Suppressor macrophage (primary cell): Measurements from ENCODE around the gene OCRL.
A peak's percentile ranks its signal among the peaks of the same experiment; 100 is the strongest.

Experiments used
- DNase-seq, 4 experiments: peaks; one replicate each; pipeline ENCODE4 v3.0.0-alpha.2; 2020 to 2022
- total RNA-seq, 17 experiments: gene quantifications; one replicate each; lab custom pipeline; 2026; ENCODE audit warnings: mixed read lengths in 6 of 17, inconsistent platforms in 3 of 17; lab: John Stamatoyannopoulos, UW

OCRL gene
- total RNA-seq = 34.1 to 47.2 (median 41.1) reads per million in 17 experiments

DNA sequence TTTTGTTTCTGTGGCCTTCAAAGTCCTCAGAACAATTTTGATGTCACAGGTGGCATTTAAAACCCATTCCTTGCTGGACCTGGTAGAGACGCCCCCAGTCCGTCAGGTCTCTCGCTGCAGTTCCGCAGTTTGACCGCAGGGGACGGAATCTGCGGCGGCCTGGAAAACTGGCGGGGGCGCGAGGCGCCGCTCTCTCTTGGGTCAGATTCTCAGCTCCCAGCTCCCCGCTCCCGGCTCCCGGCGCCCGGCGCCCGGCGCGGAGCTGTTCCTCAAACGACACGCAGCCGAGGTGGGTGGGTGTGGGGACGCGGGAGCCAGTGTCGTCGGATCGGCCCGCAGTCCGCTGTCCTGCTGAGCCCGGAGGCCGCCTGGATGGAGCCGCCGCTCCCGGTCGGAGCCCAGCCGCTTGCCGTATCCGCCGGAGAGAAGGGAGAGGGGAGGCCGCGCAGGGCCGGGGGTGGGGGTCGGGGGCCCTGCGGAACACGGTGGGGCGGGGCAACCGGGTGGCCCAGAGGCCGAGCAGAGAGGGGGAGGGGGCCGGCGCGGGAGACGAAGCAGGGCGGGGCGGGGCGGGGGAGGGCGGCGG, at the start of gene OCRL:
OCRL (plus strand) TSS at position 192 of the 586 bp plus-strand sequence; CDS start at position 373, 181 bp downstream.
- peak; percentile 74 to 87 (median 78) for DNase-seq

DNA sequence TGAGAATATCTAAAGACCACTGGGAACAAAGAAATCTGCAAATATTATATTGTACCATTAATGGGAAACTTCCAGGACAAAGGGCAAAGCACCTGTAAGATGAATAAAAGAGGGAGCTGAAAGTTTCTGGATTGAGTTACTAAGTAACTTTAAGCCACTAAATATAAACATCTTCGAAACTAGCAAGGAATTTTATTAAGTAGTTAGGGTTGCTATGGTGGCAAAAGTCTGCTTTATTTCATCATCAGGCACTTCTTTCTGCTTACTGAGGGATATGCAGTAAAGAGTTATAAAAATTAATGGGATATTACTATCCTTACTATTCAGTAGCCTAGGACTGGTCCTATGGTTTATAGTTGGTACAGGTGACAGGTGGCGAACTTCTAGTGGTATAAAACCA, 49.7 kb upstream of the OCRL start:
- no peak for DNase-seq

DNA sequence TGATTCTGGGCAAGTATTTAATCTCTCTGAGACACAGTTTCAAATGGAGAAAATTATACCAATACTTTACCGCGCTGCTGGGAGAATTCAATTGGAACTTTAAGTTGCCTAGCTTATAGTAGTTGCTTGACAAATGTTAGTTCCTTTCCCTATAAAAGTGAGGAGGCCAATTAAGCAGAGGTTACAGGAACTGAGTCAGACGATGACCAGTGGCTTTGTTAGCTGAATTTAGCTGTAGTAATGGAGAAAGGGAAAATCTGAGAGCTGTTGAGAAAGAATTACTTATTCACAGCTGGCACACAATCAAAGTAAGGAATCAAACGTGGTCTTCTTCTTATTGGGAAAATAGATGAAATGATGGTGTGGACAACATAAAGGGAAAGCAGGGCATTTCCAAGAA, 46.4 kb upstream of the OCRL start:
- DNase-seq = peak in 1 of 4 experiments; percentile 0

DNA sequence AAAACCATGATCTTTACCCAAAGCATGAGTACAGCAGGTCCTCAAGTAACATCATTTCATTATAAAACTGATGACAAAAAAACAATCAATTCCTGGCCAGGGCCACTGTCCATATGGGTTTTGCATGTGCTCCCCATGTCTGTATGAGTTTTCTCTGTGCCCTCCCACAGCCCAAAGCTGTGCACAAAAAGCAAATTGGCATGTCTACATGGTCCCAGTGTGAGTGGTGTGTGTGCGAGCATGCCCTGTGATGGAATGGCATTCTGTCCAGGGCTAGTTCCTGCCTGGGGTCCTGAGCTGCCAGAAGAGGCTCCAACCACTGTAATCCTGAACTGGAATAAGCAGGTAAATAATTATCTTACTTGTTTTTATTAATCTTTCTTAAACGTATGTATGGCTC, 45.2 kb upstream of the OCRL start:
- DNase-seq = no peak

DNA sequence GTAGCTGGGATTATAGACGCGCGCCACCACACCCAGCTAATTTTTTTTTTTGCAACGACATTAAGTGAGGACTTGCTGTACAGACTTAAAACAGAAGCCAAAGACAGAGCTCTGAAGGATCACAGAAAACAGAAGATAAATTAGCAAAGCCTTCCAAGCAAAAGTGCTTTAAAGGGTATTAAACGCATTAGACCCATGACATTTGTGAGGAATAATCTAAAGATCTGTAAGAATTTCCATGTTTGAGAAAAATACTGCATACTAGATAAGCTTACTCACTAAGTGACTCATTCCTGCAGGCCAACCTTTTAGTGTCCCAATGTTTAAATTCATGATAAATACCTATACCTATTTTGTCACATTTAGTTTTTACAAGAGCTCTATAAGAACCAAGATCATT, 44.2 kb upstream of the OCRL start:
- no peak for DNase-seq

DNA sequence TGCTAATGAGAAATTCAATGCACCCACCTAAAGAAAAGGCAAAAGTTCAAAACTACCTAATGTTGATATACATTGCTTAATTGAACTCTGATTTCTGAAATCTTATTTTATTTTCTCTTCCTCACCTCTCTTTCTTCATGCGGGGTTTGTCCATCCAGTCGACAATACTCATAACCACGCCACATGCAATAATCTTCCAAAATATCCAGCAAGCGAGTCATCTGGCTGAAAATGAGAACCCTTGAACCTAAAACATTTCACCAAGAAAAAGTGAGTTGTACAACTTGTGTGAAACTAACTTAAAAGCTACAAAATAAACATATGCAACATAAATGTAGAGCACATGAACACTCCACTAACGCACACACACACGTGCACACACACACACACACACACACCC, 43.4 kb upstream of the OCRL start:
- DNase-seq = no peak

DNA sequence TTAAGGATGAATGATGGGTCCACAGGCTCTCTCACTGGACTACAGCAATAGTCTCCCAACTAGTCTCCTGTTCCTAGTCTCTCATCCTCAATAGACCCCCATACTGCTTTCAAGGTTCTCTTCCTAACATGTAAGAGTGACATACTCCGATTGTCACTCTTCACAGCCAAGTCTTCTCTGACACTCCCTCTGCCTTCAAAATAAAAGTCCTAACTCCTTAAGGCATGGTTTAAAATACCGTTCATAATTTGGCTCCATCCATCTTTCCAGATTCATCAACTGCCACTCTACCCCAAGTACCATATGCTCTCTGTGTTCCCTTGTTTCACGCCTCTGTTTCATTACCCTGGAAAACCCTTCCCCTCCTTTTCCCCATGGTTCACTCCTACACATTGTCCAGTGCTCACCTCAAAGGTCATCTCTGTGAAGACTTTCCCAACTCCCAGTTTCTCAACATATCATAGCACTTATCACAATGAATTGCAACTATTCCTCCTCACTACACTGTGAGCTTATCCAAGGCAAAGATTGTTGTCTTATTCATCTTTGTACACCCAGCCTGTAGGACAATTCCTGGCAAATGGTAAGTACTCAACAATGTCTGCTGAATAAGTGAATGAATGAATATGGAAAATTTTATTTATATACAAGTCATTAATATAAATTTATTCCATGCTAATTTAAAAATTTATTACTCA, 42.8 kb upstream of the OCRL start:
- peak in 1 of 4 experiments; percentile 1 for DNase-seq

DNA sequence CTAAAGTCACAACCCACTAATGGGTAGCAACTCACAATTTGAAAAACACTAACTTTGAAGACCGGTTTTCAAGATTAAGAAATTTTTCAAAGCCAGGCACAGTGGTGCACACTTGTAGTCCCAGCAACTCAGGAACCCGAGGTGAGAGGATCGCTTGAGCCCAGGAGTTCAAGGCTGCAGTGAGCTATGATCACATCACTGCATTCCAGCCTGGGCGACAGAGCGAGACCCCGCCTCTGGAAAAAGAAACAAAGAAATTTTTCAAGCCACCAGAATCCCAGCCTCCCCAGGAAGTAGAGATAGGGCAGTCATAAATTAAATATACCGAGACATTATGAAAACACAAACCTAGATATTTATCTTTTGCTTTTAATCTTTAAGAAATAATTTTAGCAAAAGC, 29.7 kb upstream of the OCRL start:
- no peak for DNase-seq

DNA sequence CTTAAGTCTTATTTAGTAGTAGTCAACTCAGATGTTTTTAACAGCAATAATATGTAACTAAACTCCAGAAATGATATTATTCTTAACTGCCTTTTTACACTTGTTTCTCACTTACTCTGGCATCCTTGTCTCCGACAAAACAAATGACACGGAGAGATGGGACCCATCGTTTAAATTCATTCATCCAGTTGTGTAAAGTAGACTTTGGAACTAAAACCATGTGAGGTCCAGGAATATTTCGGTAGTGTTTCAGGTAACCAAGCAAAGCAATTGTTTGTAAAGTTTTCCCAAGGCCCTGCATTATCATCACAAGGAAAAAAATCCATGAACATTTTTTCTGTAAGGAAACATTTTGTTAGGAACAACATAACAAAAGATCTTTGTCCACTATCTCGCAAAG, 28.4 kb upstream of the OCRL start:
- no peak for DNase-seq

DNA sequence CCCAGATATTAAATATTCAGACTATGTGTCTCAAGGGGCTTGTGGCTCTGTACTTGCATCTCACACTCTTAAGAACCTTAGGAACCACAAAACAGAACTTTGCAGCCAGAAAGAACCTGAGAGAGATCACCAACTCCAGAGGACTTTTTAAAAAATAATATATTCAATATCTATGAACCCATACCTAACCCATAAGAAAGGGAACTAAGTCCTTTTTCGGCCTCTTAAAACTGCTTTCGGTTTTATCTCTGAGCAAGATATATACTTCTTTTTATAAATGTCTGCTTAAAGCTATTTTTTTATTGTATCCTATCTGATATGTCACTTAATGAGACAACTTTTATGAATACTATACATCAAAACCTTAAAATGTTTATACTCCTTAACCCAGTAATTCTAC, 27.6 kb upstream of the OCRL start:
- no peak for DNase-seq

DNA sequence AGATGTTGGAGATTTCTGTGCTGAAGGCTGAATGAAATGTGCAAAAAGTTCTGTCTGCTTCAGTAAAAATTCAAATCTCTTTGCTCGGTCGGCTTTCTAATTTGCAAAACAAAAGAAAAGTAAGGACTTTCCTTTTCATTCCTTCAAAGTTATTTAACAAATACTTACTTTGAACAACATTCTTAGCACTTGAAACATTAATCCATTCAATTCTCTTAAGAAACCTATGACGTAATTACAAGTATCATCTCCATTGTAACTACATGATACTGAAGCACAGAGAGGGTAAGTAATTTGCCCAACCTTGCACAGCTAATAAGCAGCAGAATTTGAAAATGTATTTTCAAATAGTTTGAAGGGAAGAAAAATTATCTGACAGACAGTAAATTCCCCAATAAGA, 23.7 kb upstream of the OCRL start:
- DNase-seq = no peak

DNA sequence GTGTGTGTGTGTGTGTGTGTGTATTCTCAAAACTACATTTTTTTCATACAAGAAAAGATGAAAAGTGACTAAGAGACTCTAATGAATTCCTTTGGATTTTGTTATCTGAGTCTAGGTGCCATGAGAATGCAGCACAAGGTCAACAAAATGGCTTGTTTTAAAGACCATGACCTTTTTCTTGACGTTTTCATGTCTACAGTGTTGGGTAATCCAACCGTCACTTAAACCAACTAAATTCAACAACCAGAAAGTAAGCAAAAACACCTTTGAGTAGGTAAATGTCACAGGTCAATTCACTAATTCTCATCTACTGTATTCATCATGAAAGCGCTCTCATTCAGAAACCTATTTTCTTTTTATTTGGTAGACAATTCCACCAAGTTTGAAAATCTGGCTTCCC, 19.9 kb upstream of the OCRL start:
- DNase-seq = no peak

DNA sequence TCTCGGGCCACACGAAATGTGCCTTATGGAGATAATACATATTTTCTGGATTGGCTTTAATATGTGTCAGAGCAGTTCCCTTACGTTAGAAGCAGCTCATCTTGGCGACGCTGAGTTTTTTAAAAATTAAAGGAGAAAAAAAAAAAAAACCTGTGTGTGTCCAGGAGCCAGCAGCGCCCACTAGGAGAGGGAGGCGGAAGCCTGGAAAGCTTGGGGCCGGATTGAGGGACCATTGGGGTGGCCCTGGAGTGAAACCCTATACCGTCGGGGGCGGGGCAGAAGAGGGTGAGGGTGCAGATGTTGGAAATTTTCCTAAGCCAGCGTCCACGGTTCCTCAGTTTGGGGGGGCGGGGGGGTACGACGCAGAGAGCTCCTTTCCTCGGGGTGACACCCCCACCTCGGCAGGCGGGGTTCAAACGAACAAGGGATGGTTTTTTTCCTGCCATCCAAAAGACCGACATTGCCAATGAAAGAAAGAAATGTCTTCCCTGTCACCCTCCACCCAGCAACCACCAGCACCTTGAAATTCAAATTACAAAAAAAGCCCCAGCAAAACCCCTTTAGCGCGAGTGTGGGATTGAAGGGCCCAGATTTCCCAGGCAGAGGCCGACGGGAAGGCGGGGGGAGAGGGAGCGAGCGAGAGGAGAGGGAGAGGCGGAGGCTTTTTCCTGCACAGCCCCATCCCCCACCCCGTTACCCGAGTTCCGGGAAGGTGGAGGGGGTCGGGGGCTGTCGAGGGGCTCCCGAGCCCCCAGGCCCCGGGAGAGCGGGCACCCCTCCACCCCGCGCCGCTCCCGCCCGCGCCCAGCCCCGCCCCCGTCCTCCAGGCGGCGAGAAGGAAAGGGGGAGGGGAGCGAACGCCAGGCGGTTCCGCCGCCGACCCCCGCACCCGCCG, 17.6 kb upstream of the OCRL start:
- peak in 2 of 4 experiments; percentile 2 to 8 for DNase-seq

DNA sequence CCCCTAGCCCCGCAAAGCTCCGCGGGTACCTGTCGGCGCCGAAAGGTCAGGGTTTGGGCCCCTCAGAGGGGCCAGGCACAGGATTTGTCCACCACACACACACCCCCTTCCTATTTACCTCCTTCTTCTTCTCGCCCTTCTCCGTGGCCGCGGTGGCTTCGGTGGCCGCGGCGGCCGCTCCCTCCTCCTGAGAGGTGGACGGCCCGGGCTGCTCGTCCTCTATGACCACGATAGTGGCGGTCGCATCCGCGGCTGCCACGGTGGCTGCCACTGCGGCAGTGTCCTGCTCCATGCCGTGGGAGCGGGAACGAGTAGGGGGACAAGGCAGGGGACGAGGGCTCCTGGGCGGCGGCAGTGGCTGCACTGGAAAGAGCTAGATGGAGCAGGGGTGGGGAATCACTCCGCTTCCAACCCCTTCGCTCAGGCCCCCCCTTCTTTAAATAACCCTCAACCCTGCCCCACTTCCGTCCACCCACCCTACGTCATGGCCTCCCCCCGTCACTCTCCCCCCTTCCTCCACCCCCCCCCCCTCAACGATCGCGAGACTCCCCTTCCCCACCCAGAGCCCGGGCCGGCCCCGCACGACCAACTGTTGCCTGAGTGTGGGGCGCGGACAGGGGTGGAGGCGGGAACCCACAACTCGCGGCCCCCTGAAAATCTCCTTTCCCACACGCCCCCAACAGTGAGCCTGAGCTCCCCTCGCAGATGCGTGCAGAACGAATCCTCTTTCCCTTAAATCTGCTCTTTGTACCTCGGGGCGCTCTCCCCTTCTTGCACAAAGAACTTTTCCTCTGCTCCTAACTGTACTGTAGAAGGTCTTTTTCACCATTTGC, 16.8 kb upstream of the OCRL start, which contains the start of gene SMARCA1:
SMARCA1 (minus strand) TSS at position 412 of the 833 bp plus-strand sequence; CDS start at position 292, 120 bp downstream.
- DNase-seq = peak in 1 of 4 experiments; percentile 7

DNA sequence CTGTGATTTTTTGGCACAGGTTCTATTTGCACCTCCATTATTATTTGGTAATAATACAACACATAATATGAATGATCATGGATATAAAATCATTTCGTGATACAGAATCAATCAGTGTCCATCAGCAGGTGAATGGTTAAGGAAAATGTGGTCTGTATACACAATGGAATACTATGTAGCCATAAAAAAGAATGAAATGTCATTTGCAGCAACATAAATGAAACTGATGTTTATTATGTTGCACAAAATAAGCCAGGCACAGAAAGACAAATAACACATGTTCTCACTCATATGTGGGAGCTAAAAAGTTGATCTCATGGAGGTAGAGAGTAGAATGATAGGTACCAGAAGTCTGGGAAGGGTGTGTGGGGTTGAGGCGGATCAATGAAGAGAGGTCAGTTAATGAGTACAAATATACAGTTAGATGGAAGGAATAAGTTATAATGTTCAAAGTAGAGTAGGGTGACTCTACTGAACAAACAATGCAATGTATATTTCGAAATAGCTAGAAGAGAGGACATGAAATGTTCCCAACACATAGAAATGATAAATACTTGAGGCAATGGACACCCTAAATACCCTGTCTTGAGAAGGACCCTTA, 15.7 kb upstream of the OCRL start:
- DNase-seq = no peak

DNA sequence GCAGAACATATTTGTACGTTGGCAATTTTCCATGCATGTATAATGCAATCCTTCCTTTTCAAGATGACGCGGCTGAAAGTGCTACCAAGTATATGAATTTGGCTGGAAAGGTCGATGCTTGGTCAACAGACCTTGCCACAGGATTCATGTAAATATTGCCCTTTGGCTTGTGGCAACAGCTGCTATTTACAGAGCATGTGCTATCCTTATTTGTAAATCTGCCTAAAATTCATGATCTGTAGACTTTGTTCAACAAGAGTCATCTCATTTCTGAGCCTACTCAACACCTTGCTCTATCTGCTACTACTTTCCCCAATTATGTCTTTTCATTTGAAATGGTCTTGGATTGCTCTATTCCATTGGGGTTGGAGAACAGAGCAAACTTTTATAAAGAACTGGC, 14.9 kb upstream of the OCRL start:
- no peak for DNase-seq

DNA sequence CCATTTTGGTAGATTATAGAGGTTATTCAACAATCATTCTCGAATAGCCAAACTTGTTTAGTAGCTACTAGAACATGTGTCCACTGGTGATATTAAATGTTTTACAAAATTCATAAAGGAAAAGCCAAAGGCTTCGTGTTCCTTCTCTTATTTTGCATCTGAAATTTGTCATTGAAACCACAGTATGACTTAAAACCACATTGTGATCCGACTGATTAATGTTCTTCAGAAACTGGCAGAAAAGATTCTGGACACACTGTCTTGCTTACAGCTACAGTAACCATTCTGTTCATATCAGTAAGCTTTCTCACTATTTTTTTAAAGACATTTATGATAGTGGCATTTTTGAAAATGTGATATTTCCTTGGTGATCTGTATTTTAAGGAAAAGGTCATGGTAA, 14.2 kb upstream of the OCRL start:
- no peak for DNase-seq

DNA sequence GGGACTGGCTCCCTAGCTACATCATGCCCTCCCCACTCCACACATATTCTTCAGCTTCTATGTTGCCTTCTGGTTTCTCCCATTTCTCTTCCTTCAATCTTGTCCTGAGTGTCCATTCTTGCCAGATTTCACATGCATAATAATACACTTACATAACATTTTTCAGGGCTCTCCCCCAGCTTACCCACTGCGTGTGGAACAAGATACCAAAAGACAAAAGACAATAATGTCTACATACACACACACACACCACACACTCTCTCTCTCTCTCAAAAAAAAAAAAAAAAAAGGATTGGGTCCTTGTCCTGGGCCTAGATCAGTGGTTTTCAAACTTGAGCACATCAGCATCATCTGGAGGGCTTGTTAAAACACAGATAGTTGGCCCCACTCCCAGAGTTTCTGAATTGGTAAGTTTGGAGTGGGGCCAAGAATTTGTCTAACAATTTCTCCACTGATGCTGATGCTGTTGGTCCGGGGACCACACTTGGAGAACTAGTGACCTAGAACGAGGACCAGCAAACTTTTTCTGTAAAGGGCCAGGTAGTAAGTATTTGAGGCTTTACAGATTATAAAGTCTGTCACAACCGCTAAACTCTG, 10.3 kb upstream of the OCRL start:
- DNase-seq = no peak

DNA sequence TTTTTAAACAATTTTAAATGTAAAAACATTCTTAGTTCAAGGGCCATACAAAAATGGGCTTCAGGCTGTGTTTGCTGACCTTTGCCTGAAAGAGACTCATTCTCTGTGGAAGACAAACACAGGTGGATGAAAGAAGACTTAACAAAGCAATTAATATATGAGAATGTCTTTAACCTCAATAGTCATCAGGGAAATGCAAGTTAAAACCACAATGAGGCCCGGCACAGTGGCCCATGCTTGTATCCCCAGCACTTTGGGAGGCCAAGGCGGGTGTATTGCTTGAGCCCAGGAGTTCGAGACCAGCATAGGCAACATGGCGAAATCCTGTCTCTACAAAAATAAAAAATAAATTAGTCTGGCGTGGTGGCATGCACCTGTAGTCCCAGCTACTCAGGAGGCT, 9.6 kb upstream of the OCRL start:
- DNase-seq = no peak

DNA sequence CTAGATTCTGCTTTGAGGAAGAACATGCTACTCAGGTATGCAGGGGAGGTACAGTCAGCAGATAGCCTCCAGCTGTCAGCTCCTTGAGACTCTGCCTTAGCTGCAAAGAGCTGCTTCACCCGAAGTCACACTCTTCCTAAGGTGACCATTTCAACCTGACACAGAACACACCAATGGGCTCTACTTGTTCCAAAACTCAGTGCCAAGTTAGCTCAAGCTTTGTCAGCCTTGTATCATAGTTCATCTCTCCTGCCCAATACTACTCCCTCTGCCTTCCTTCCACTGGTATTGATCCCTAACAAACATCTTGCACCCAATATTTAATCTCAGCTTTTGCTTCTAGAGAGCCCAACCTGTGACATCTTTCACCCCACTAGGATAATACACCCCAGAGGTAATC, 8.9 kb upstream of the OCRL start:
- DNase-seq = no peak

DNA sequence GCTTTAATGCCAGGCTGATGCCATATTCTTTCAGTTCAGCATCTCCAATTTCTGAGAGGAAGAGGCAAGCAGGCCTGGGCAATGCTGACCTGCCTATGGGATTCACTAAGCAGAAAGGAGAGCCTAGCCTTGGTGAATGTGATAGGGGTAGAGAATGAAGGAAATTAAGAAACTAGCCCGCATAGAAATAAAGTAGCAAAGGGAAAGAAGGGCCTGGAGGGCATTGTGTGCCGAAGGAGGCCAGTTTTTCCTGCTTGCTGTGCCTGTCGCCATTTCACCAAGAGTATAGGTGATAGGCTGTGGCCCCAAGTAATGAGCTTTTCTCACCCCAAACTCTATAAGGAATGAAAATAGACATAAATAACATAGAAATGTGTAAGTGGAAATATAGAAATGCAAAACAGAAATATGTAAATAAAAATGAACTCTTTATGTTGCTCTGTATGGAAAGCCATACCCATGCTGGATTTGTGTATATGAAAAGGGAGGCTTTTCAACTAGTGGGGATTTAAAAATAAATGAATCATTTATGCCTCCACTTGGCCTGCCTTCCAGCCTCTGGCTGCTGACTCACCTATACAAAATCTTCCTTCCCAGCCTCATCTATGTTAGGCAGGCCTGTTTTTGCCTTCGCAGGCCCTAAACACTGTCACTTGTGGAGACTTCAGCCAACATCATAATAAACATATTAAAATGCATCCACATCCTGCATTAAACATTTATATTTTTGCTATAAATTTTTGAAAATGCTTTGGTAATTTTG, 5.1 kb upstream of the OCRL start:
- no peak for DNase-seq
